A673 (cell line): Measurements from ENCODE around the gene CEBPA.

ENCODE experiments used
- EZH2 ChIP-seq: fragments of 200-600 bp; sonication (generic); IDR thresholded peaks from 2 replicates; pipeline ENCODE4 v1.6.1; 2017; ENCODE audit warnings: borderline replicate concordance, low read depth, mild to moderate bottlenecking, mixed read lengths, antibody characterized with exemption, low read length; ENCODE audit not compliant: poor library complexity, severe bottlenecking
- TF ChIP-seq, protein P1 (sequence below): fragments of 300-800, 200-600 bp; sonication (generic); conservative IDR thresholded peaks from 2 replicates; pipeline ENCODE4 v1.5.1; 2017; ENCODE audit warnings: low read depth, mild to moderate bottlenecking, antibody characterized with exemption, low read length, moderate library complexity, mixed read lengths

GRCh38 chr19:33299051-33299688 lies 3.2 kb downstream of the CEBPA start:
- TF ChIP-seq, protein P1, sequence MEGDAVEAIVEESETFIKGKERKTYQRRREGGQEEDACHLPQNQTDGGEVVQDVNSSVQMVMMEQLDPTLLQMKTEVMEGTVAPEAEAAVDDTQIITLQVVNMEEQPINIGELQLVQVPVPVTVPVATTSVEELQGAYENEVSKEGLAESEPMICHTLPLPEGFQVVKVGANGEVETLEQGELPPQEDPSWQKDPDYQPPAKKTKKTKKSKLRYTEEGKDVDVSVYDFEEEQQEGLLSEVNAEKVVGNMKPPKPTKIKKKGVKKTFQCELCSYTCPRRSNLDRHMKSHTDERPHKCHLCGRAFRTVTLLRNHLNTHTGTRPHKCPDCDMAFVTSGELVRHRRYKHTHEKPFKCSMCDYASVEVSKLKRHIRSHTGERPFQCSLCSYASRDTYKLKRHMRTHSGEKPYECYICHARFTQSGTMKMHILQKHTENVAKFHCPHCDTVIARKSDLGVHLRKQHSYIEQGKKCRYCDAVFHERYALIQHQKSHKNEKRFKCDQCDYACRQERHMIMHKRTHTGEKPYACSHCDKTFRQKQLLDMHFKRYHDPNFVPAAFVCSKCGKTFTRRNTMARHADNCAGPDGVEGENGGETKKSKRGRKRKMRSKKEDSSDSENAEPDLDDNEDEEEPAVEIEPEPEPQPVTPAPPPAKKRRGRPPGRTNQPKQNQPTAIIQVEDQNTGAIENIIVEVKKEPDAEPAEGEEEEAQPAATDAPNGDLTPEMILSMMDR: no peak
- no peak for TF ChIP-seq EZH2
